ENCODE data around the gene OTUB2. TPM values are rescaled to one million over a fixed set of nuclear protein-coding genes. Genes with fewer than 3 reads are reported as not detected.

OTUB2 gene
- total and polyA plus RNA-seq, 2 of the 8 experiments (the other 6 are each of a cell fraction or from before 2014, with no cell fraction given), result 2.2 to 4.2 TPM

GRCh38 chr14:94062344-94062940, 36.3 kb downstream of the OTUB2 start:
- H3K27ac ChIP-seq (ENCODE audit: low read depth, low read length), result no peak overlapping the region
- H4K20me1 ChIP-seq (replicated peaks in 1 of 2; ENCODE audit: control insufficient read depth in 1 of 2, insufficient read depth in 2 of 2, low read length in 2 of 2), result peaks cover 9 to 12% of the 10 kb centered on the region in 2 experiments
- H3K4ac ChIP-seq (replicated peaks; ENCODE audit: insufficient read length, low read depth, low read length), result no peak overlapping the region
- WGBS, 2 experiments (ENCODE audit: extremely low coverage in 1 of 2, insufficient coverage in 1 of 2, insufficient read length in 1 of 2, insufficient replicate concordance in 2 of 2, low coverage in 1 of 2, low lambda C conversion rate in 2 of 2, missing lambda C conversion rate in 1 of 2), result 72% methylated on average over 9 of the region's 9 CpGs; no CpG with 5 or more reads in 1 of the 2 experiments
- no peak overlapping the region for H2BK12ac ChIP-seq (ENCODE audit: low read depth, low read length)
- peaks cover 4% of the 10 kb centered on the region for H3K79me1 ChIP-seq (ENCODE audit: low read depth, low read length)
- H3K23ac ChIP-seq (ENCODE audit: insufficient read length), result no peak overlapping the region
- no peak overlapping the region for H3K56ac ChIP-seq (replicated peaks; ENCODE audit: insufficient read length, low read depth, low read length)
- POLR2A ChIA-PET (ENCODE audit: partially characterized antibody), result no interaction called here
- H2AFZ ChIP-seq (ENCODE audit: low read length), result no peak overlapping the region
- H3K4me3 ChIP-seq (ENCODE audit: extremely low read depth in 1 of 4, insufficient read depth in 2 of 4, low read depth in 3 of 4, low read length in 4 of 4), result no peak overlapping the region
- no peak overlapping the region for H2BK15ac ChIP-seq (ENCODE audit: low read length)
- CTCF ChIA-PET (ENCODE audit: partially characterized antibody), result interaction anchor here (1.3 to 17.4 kb wide), 3 partner anchors 11 to 78 kb away, joined by 3 to 148 read pairs (median 16); no protein-coding TSS in a partner anchor
- H2BK120ac ChIP-seq (replicated peaks; ENCODE audit: low read depth, low read length), result no peak overlapping the region
- peaks cover 0 to 7% (median 3%) of the 10 kb centered on the region in 4 experiments; a peak in 3 of 7 replicates for H3K4me1 ChIP-seq (replicated peaks in 1 of 4; ENCODE audit: control insufficient read depth in 3 of 4, insufficient read depth in 4 of 4, low read length in 3 of 4)
- no peak overlapping the region for H4K8ac ChIP-seq (ENCODE audit: extremely low read depth, insufficient read depth, low read length)
- no peak overlapping the region for H2BK20ac ChIP-seq (ENCODE audit: low read length)
- peaks cover 15 to 43% (median 38%) of the 10 kb centered on the region in 4 experiments for H3K36me3 ChIP-seq (ENCODE audit: control insufficient read depth in 2 of 4, insufficient read depth in 4 of 4, low read length in 3 of 4)
- no peak overlapping the region for H4K91ac ChIP-seq (replicated peaks; ENCODE audit: insufficient read length, low read length)
- H3K9me3 ChIP-seq (ENCODE audit: insufficient read depth in 2 of 2, low read depth in 1 of 2, low read length in 1 of 2), result no peaks in the 10 kb centered on the region
- H3K79me2 ChIP-seq (ENCODE audit: control insufficient read depth in 1 of 2, insufficient read depth in 2 of 2, low read length in 2 of 2), result peaks cover 0 to 49% of the 10 kb centered on the region in 2 experiments; a peak in 2 of 4 replicates
- H2AK5ac ChIP-seq (ENCODE audit: low read depth, low read length), result no peak overlapping the region
- no peak overlapping the region for H3K14ac ChIP-seq (ENCODE audit: insufficient read length)
- DNase-seq (ENCODE audit: low read depth in 1 of 2, low spot score in 2 of 2), result no peak
- H3K18ac ChIP-seq (ENCODE audit: extremely low read depth, low read length), result no peak overlapping the region; the same call in 1 of the 2 replicates
- no peak overlapping the region for H2BK5ac ChIP-seq (ENCODE audit: low read depth, low read length)
- no peaks in the 10 kb centered on the region for H3K27me3 ChIP-seq (replicated peaks in 1 of 4; ENCODE audit: control insufficient read depth in 3 of 4, extremely low read depth in 1 of 4, insufficient read depth in 3 of 4, low read length in 3 of 4)
- no peak overlapping the region; a peak in 1 of 4 replicates for H3K4me2 ChIP-seq (ENCODE audit: insufficient read depth in 1 of 2, low read depth in 2 of 2, low read length in 2 of 2)
- FAIRE-seq, result no peak
- H3K23me2 ChIP-seq (ENCODE audit: low read depth, low read length), result no peaks in the 10 kb centered on the region; the same call in 1 of the 2 replicates
- H4K5ac ChIP-seq (ENCODE audit: insufficient read length, low read depth, low read length), result no peak overlapping the region
- no peak overlapping the region for H3K9ac ChIP-seq (replicated peaks in 1 of 4; ENCODE audit: extremely low read depth in 1 of 4, low read depth in 3 of 4, low read length in 3 of 4)
- no peak for TF ChIP-seq E2F6 (IDR thresholded peaks at IDR 0.05)
- TF ChIP-seq SRF (IDR thresholded peaks at IDR 0.05; ENCODE audit: low read depth, low read length), result no peak
- TF ChIP-seq JUN (IDR thresholded peaks at IDR 0.05; ENCODE audit: low read depth, low read length), result no peak
- no peak for TF ChIP-seq RBBP5 (IDR thresholded peaks at IDR 0.05; ENCODE audit: borderline replicate concordance, low read depth, low read length)
- TF ChIP-seq SP4 (IDR thresholded peaks at IDR 0.05; ENCODE audit: low read length), result no peak
- TF ChIP-seq SP2 (IDR thresholded peaks at IDR 0.05; ENCODE audit: low read length), result no peak
- no peak for TF ChIP-seq KDM1A (IDR thresholded peaks at IDR 0.05; ENCODE audit: borderline replicate concordance, low read length)
- no peak for TF ChIP-seq CTBP2 (IDR thresholded peaks at IDR 0.05; ENCODE audit: borderline replicate concordance, insufficient read depth, insufficient read length, low read length)
- no peak for TF ChIP-seq MAX (IDR thresholded peaks at IDR 0.05)

Data from H1 (cell line).